ENCODE results near the gene CASP2. TPM values are rescaled to one million over a fixed set of nuclear protein-coding genes. Genes with fewer than 3 reads are reported as not detected.

The CASP2 gene
- total and polyA plus RNA-seq, 2 of the 8 experiments (the other 6 are each of a cell fraction or from before 2014, with no cell fraction given): 23.7 to 35.3 TPM

DNA sequence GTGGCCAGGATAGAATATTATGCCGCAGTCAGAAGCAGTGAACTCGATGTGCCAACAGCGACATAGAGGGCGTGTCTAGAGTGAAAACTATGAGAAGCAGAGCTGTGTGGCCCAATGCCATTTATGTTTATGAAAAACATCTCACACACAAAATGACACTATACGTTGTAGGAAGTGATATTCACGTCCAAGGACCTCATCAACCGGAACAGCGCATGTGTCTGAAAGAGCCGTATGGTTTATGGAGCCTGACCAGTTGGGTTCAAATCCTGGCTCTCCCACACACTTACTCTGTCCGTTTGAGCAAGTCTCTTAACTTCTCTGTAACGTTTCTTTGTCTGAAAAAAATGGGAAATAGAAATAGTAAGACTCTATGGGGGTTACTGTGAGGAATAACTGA lies 45.8 kb upstream of the CASP2 start:
- no peaks in the 10 kb centered on the region for H3K23me2 ChIP-seq (ENCODE audit: low read depth, low read length)
- FAIRE-seq (no peak), DNase-seq (ENCODE audit: low read depth in 1 of 2, low spot score in 2 of 2) (no peak)
- peaks cover under 1 to 3% of the 10 kb centered on the region in 2 experiments; a peak in 1 of 4 replicates for H3K9me3 ChIP-seq (ENCODE audit: insufficient read depth in 2 of 2, low read depth in 1 of 2, low read length in 1 of 2)
- no peak overlapping the region for H4K8ac ChIP-seq (ENCODE audit: extremely low read depth, insufficient read depth, low read length)
- H3K14ac ChIP-seq (ENCODE audit: insufficient read length): no peak overlapping the region
- no peak overlapping the region for H3K4me3 ChIP-seq (ENCODE audit: extremely low read depth in 1 of 4, insufficient read depth in 2 of 4, low read depth in 3 of 4, low read length in 4 of 4)
- no peaks in the 10 kb centered on the region for H3K36me3 ChIP-seq (ENCODE audit: control insufficient read depth in 2 of 4, insufficient read depth in 4 of 4, low read length in 3 of 4)
- H2BK120ac ChIP-seq (replicated peaks; ENCODE audit: low read depth, low read length): no peak overlapping the region
- no peak overlapping the region for H4K91ac ChIP-seq (replicated peaks; ENCODE audit: insufficient read length, low read length)
- no peak overlapping the region for H2AK5ac ChIP-seq (ENCODE audit: low read depth, low read length)
- no peak overlapping the region for H3K56ac ChIP-seq (replicated peaks; ENCODE audit: insufficient read length, low read depth, low read length)
- 0 out of 2 replicates have a peak overlapping the region, but pooled peaks have one; percentile 19 for H2AFZ ChIP-seq (ENCODE audit: low read length)
- no peak overlapping the region for H3K18ac ChIP-seq (ENCODE audit: extremely low read depth, low read length)
- H2BK12ac ChIP-seq (ENCODE audit: low read depth, low read length): no peak overlapping the region
- H3K27ac ChIP-seq (ENCODE audit: low read depth, low read length): no peak overlapping the region
- H3K79me2 ChIP-seq (ENCODE audit: control insufficient read depth in 1 of 2, insufficient read depth in 2 of 2, low read length in 2 of 2): no peaks in the 10 kb centered on the region
- whole genome bisulfite sequencing, 2 experiments (ENCODE audit: extremely low coverage in 1 of 2, insufficient coverage in 1 of 2, insufficient read length in 1 of 2, insufficient replicate concordance in 2 of 2, low coverage in 1 of 2, low lambda C conversion rate in 2 of 2, missing lambda C conversion rate in 1 of 2): 90% methylated on average over 11 of the region's 11 CpGs; no CpG with 5 or more reads in 1 of the 2 experiments
- H2BK5ac ChIP-seq (ENCODE audit: low read depth, low read length): no peak overlapping the region
- H4K5ac ChIP-seq (ENCODE audit: insufficient read length, low read depth, low read length): no peak overlapping the region
- H3K79me1 ChIP-seq (ENCODE audit: low read depth, low read length): no peaks in the 10 kb centered on the region
- CTCF ChIA-PET (ENCODE audit: partially characterized antibody): interaction anchor here (0.6 to 6.5 kb wide), 8 partner anchors 8 to 148 kb away, joined by 3 to 91 read pairs (median 4); no protein-coding TSS in a partner anchor
- H3K27me3 ChIP-seq (replicated peaks in 1 of 4; ENCODE audit: control insufficient read depth in 3 of 4, extremely low read depth in 1 of 4, insufficient read depth in 3 of 4, low read length in 3 of 4): no peaks in the 10 kb centered on the region; a peak in 2 of 7 replicates
- H3K9ac ChIP-seq (replicated peaks in 1 of 4; ENCODE audit: extremely low read depth in 1 of 4, low read depth in 3 of 4, low read length in 3 of 4): no peak overlapping the region
- H2BK15ac ChIP-seq (ENCODE audit: low read length): no peak overlapping the region
- no peak overlapping the region for H3K23ac ChIP-seq (ENCODE audit: insufficient read length)
- H3K4me1 ChIP-seq (replicated peaks in 1 of 4; ENCODE audit: control insufficient read depth in 3 of 4, insufficient read depth in 4 of 4, low read length in 3 of 4): no peaks in the 10 kb centered on the region
- H2BK20ac ChIP-seq (ENCODE audit: low read length): no peak overlapping the region
- no peaks in the 10 kb centered on the region for H4K20me1 ChIP-seq (replicated peaks in 1 of 2; ENCODE audit: control insufficient read depth in 1 of 2, insufficient read depth in 2 of 2, low read length in 2 of 2)
- H3K4me2 ChIP-seq (ENCODE audit: insufficient read depth in 1 of 2, low read depth in 2 of 2, low read length in 2 of 2): no peak overlapping the region
- POLR2A ChIA-PET (ENCODE audit: partially characterized antibody): no interaction called here
- no peak overlapping the region for H3K4ac ChIP-seq (replicated peaks; ENCODE audit: insufficient read length, low read depth, low read length)
- TF ChIP-seq SRF (IDR thresholded peaks at IDR 0.05; ENCODE audit: low read depth, low read length) (no peak), EP300 (IDR thresholded peaks at IDR 0.05; ENCODE audit: borderline replicate concordance in 1 of 2, low read depth in 2 of 2, low read length in 2 of 2) (no peak), SAP30 (IDR thresholded peaks at IDR 0.05; ENCODE audit: insufficient read depth, insufficient replicate concordance, low read length) (no peak), CREB1 (IDR thresholded peaks at IDR 0.05) (no peak), CBX8 (IDR thresholded peaks at IDR 0.05; ENCODE audit: borderline replicate concordance, low read depth, low read length) (no peak), SIX5 (IDR thresholded peaks at IDR 0.05; ENCODE audit: low read depth, low read length) (no peak), SP1 (IDR thresholded peaks at IDR 0.05; ENCODE audit: low read depth, low read length) (no peak), RXRA (IDR thresholded peaks at IDR 0.05; ENCODE audit: insufficient read depth, low read depth, low read length) (no peak), TAF7 (optimal IDR thresholded peaks at IDR 0.05; ENCODE audit: borderline replicate concordance, low read depth, low read length) (no peak), FOSL1 (IDR thresholded peaks at IDR 0.05; ENCODE audit: insufficient read depth, low read depth, low read length) (no peak), KDM1A (IDR thresholded peaks at IDR 0.05; ENCODE audit: borderline replicate concordance, low read length) (no peak)
- TF ChIP-seq, protein P1, sequence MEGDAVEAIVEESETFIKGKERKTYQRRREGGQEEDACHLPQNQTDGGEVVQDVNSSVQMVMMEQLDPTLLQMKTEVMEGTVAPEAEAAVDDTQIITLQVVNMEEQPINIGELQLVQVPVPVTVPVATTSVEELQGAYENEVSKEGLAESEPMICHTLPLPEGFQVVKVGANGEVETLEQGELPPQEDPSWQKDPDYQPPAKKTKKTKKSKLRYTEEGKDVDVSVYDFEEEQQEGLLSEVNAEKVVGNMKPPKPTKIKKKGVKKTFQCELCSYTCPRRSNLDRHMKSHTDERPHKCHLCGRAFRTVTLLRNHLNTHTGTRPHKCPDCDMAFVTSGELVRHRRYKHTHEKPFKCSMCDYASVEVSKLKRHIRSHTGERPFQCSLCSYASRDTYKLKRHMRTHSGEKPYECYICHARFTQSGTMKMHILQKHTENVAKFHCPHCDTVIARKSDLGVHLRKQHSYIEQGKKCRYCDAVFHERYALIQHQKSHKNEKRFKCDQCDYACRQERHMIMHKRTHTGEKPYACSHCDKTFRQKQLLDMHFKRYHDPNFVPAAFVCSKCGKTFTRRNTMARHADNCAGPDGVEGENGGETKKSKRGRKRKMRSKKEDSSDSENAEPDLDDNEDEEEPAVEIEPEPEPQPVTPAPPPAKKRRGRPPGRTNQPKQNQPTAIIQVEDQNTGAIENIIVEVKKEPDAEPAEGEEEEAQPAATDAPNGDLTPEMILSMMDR (IDR thresholded peaks at IDR 0.05; ENCODE audit: control extremely low read depth in 1 of 3, insufficient read depth in 1 of 3, low read depth in 1 of 3, low read length in 3 of 3): no peak

Data from H1 (cell line).